Adipose tissue (tissue), 3 donors: Measurements from ENCODE around the gene NCKIPSD. TPM values are rescaled to one million over a fixed set of nuclear protein-coding genes. Genes with fewer than 3 reads are reported as not detected.

Source experiments
- H3K27ac ChIP-seq: one replicate; pipeline ENCODE4 v1.5.1; 2013; ENCODE audit warnings: low read depth, low read length
- WGBS, 3 donors: extraction: QIAGEN DNeasy Blood & Tissue Kit; methylation state at CpG; one replicate each; pipeline ENCODE4 v1.1.7; 2013; 5-methylcytosine and 5-hydroxymethylcytosine counted together
- polyA plus RNA-seq, 3 donors: library from polyadenylated mRNA; stranded (reverse); fragments of 200-250 nt; gene quantifications; one replicate each; pipeline ENCODE4 v1.2.3, GENCODE V29; 2013
- donor health status: healthy with polysubstance abuse.
- donor health status: Bipolar disorder and iron deficiency.
- donor health status: healthy.

NCKIPSD gene
- polyA plus RNA-seq, 3 donors = 9.2 to 13.9 (median 13.5) TPM

- whole genome bisulfite sequencing, 3 donors = 2 to 4% (median 3%) methylated on average over 27 to 30 of the region's 30 CpGs
- no peak overlapping the region for H3K27ac ChIP-seq
Measured at GRCh38 chr3:48634661-48635221, 51.0 kb downstream of the NCKIPSD start.

GRCh38 chr3:48633743-48634142 lies 52.0 kb downstream of the NCKIPSD start:
- H3K27ac ChIP-seq = no peak overlapping the region

GRCh38 chr3:48633256-48633655 lies 52.5 kb downstream of the NCKIPSD start:
- H3K27ac ChIP-seq = no peak overlapping the region
- WGBS, 3 donors = 95 to 98% (median 95%) methylated on average over 15 of the region's 15 CpGs

More at GRCh38 chr3:48633743-48634142, 52.0 kb downstream of the NCKIPSD start:
- WGBS, 3 donors = 80 to 97% (median 87%) methylated on average over 2 of the region's 2 CpGs

GRCh38 chr3:48631516-48632448 lies 53.9 kb downstream of the NCKIPSD start:
- no peak overlapping the region for H3K27ac ChIP-seq

GRCh38 chr3:48630833-48631232 lies 54.9 kb downstream of the NCKIPSD start:
- WGBS, 3 donors = 90 to 91% (median 91%) methylated on average over 12 of the region's 12 CpGs

More at GRCh38 chr3:48631516-48632448, 53.9 kb downstream of the NCKIPSD start:
- 87 to 92% (median 91%) methylated on average over 22 of the region's 22 CpGs for WGBS, 3 donors

GRCh38 chr3:48630407-48630806 lies 55.3 kb downstream of the NCKIPSD start:
- no peak overlapping the region for H3K27ac ChIP-seq
- 95 to 97% (median 95%) methylated on average over 8 of the region's 8 CpGs for WGBS, 3 donors

More at GRCh38 chr3:48630833-48631232, 54.9 kb downstream of the NCKIPSD start:
- H3K27ac ChIP-seq = no peak overlapping the region

- H3K27ac ChIP-seq = no peak overlapping the region
- 96 to 100% (median 97%) methylated on average over 7 to 12 of the region's 12 CpGs for WGBS, 3 donors
Measured at GRCh38 chr3:48629894-48630293, 55.8 kb downstream of the NCKIPSD start.

GRCh38 chr3:48628277-48629017 lies 57.3 kb downstream of the NCKIPSD start:
- 82 to 87% (median 86%) methylated on average over 12 to 13 of the region's 13 CpGs for WGBS, 3 donors
- H3K27ac ChIP-seq = no peak overlapping the region

- H3K27ac ChIP-seq = no peak overlapping the region
- 89 to 97% (median 95%) methylated on average over 6 of the region's 6 CpGs for WGBS, 3 donors
Measured at GRCh38 chr3:48625600-48625999, 60.1 kb downstream of the NCKIPSD start.

- 90 to 95% (median 93%) methylated on average over 10 of the region's 10 CpGs for WGBS, 3 donors
- no peak overlapping the region for H3K27ac ChIP-seq
Measured at GRCh38 chr3:48624767-48625166, 60.9 kb downstream of the NCKIPSD start.

GRCh38 chr3:48623851-48624547 lies 61.7 kb downstream of the NCKIPSD start:
- WGBS, 3 donors = 71 to 83% (median 76%) methylated on average over 6 of the region's 6 CpGs
- no peak overlapping the region for H3K27ac ChIP-seq

Other genes with a start within 250 kb of the NCKIPSD start
- 10 to 100 TPM in 2 of 3 donors, 1 to 10 TPM in 1; 5.5 to 14.1 (median 11.6) TPM for gene CCDC51, start 245.8 kb downstream of the NCKIPSD start, polyA plus RNA-seq
- gene TMA7, start 245.7 kb downstream of the NCKIPSD start, polyA plus RNA-seq = 100 to 1,000 TPM; 180 to 622 (median 308) TPM
- gene ATRIP, start 239.2 kb downstream of the NCKIPSD start, polyA plus RNA-seq = 1 to 10 TPM; 3.4 to 4.0 (median 3.9) TPM
- gene SHISA5, start 181.7 kb downstream of the NCKIPSD start, polyA plus RNA-seq = 100 to 1,000 TPM in 2 of 3 donors, 10 to 100 TPM in 1; 49.8 to 116 (median 111) TPM
- 1 to 10 TPM; 1.7 to 6.5 (median 5.2) TPM for gene PFKFB4, start 129.1 kb downstream of the NCKIPSD start, polyA plus RNA-seq
- gene UCN2, start 122.1 kb downstream of the NCKIPSD start, polyA plus RNA-seq = under 1 TPM in 1 of 3 donors, not detected in 2; 0.04 TPM
- 10 to 100 TPM in 1 of 3 donors, 1 to 10 TPM in 2; 1.4 to 10.3 (median 2.2) TPM for gene COL7A1, start 90.6 kb downstream of the NCKIPSD start, polyA plus RNA-seq
- gene UQCRC1, start 76.3 kb downstream of the NCKIPSD start, polyA plus RNA-seq = 100 to 1,000 TPM; 122 to 214 (median 155) TPM
- gene TMEM89, start 64.1 kb downstream of the NCKIPSD start, polyA plus RNA-seq = not detected
- gene SLC26A6, start 50.5 kb downstream of the NCKIPSD start, polyA plus RNA-seq = 10 to 100 TPM in 1 of 3 donors, 1 to 10 TPM in 2; 8.7 to 14.1 (median 8.9) TPM
- 1 to 10 TPM in 2 of 3 donors, under 1 TPM in 1; 0.48 to 1.5 (median 1.0) TPM for gene CELSR3, start 23.0 kb downstream of the NCKIPSD start, polyA plus RNA-seq
- gene IP6K2, start 31.3 kb upstream of the NCKIPSD start, polyA plus RNA-seq = 10 to 100 TPM; 46.7 to 64.0 (median 49.6) TPM
- gene PRKAR2A, start 162.0 kb upstream of the NCKIPSD start, polyA plus RNA-seq = 10 to 100 TPM in 2 of 3 donors, 1 to 10 TPM in 1; 7.3 to 16.8 (median 11.2) TPM
- gene SLC25A20, start 213.0 kb upstream of the NCKIPSD start, polyA plus RNA-seq = 10 to 100 TPM; 18.9 to 31.6 (median 22.9) TPM
- 10 to 100 TPM; 24.7 to 49.6 (median 48.2) TPM for gene ARIH2, start 232.9 kb upstream of the NCKIPSD start, polyA plus RNA-seq